ENCODE results near the gene THRB.

DNA sequence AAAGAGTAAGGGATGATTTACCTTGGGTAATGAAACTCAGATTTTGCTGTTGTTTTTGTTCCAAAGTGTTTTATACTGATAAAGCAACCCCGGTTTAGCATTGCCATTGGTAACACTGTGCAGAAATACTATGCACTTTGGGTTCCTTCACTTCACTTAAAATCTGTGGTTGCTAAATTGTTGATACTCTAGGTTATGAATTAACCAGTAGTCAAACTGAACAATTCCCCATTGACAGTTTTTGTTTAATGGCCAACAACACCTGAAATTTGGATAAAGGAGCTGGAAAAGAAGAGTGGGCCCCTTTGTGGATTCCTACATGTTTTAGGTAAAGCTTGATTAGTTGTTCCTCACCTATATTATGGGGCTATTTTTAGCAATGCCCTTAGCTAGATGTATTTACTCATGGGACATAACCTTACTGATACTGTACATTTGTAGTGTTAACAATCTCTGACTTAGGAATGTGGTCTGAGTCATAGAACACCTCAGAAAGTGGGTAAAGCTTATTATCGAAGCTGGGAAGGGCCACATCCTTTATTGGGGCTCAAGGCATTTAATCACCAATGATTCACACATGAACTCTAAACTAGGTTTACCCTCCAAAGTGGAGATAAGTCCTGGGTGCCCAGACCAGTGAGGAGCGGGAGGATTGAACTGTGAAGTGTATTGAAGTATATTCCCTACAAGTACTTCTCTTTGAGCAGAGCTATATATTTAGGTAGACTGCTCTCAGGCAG is 29.5 kb upstream of the THRB start:
- TF ChIP-seq, protein P1, sequence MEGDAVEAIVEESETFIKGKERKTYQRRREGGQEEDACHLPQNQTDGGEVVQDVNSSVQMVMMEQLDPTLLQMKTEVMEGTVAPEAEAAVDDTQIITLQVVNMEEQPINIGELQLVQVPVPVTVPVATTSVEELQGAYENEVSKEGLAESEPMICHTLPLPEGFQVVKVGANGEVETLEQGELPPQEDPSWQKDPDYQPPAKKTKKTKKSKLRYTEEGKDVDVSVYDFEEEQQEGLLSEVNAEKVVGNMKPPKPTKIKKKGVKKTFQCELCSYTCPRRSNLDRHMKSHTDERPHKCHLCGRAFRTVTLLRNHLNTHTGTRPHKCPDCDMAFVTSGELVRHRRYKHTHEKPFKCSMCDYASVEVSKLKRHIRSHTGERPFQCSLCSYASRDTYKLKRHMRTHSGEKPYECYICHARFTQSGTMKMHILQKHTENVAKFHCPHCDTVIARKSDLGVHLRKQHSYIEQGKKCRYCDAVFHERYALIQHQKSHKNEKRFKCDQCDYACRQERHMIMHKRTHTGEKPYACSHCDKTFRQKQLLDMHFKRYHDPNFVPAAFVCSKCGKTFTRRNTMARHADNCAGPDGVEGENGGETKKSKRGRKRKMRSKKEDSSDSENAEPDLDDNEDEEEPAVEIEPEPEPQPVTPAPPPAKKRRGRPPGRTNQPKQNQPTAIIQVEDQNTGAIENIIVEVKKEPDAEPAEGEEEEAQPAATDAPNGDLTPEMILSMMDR (conservative IDR thresholded peaks at IDR 0.05; ENCODE audit: low read length) = no peak
- TF ChIP-seq EZH2phosphoT487 (IDR thresholded peaks at IDR 0.05; ENCODE audit: borderline replicate concordance) = no peak

Measured in Loucy (cell line).